HG02798 (cell line): ENCODE results near the gene ETF1.
"Not testable (repeated sequence)": the region's sequence is repeated elsewhere in the genome, so short reads cannot be mapped to it uniquely, and the experiment has no call there.

Experiments used
- ATAC-seq: cut with Tn5 transposase; IDR thresholded peaks from one replicate; pipeline ENCODE4 v1.9.1; 2021; ENCODE audit warnings: mild to moderate bottlenecking; ENCODE audit not compliant: unreplicated experiment, poor library complexity

Gene ETF1

DNA sequence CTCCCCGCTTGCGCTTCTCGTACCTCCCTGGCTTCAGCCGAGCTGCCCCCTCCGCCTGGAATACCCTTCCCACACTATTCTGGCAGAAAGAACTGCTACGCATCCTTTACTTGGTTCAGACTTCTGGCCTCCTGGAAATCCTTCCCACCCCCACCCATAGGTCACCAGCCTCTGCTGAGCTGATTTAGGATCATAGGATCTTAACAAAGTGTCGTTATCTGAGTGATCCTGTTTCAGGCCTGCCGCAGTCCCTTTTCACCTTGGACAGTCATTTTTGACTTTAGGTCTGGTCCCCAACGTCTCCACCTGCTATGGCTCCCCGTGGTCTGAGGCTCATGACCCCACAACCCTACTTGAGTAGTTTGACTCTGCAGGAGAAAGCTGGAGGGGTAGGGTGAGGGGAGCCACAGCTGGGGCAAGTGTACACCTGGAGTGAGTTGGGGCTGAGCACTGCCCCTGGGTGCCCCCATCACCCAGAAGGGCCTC lies 50.4 kb downstream of the ETF1 start:
- ATAC-seq = no peak

DNA sequence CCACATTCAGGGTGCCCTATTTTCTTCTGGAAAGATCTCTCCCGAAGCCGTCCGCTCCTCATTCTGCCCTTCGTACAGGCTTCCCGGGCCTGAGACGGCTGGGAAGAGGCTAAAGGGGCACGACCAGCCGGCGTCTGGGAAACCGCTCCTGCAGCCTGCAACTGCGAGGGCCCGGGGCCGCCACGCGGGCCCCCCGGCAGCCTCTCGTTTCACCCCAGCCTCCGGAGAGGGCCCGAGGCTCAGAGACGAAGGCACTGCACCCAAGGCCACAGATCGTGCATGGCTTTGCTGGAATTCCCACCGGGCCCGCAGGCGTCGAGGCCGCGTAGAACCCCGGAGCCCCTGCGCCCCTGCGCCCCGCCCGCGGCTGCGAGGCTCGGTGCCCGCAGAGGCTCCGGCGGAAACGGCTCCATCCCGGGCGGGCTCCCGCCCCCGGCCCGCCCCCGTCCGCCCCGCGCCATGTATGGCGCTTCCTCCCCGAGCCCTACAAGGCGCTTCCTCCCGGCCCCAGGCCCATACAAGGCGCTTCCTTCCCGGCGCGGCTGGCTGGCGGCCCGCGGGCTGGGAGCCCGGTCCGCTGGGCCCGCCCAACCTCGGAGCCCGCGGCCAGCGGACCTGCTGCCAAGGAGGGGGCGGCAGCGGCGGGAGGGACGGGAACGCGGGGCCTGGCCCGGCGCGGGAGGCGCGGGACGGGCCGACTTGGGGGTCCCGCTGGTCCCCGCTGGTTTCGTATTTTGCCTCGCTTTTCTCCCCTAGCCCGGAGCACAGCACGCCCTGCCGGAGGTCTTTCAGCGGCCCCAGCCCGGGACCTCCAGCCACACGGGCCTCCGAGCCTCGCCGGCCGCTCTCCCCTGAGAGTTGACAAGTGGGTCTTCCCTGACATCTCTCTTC lies 51.1 kb downstream of the ETF1 start:
- ATAC-seq = peak; percentile 98

DNA sequence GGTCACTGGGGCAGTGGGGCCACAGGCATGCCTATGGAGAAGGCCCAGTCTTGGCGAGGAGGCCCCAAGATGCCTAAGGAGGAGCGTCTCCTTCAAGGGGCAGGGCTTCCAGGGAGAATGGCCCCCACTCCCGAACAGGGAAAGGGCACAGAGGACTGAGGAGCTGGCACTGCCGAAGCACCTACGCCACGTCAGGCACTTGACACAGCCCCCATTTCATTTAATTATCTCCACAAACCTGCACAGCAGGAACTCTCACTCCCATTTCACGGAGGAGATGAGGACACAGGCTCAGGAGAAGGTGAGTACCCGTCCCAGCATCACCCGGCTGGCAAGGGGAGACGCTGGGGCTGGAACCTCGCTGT lies 51.8 kb downstream of the ETF1 start:
- no peak for ATAC-seq

DNA sequence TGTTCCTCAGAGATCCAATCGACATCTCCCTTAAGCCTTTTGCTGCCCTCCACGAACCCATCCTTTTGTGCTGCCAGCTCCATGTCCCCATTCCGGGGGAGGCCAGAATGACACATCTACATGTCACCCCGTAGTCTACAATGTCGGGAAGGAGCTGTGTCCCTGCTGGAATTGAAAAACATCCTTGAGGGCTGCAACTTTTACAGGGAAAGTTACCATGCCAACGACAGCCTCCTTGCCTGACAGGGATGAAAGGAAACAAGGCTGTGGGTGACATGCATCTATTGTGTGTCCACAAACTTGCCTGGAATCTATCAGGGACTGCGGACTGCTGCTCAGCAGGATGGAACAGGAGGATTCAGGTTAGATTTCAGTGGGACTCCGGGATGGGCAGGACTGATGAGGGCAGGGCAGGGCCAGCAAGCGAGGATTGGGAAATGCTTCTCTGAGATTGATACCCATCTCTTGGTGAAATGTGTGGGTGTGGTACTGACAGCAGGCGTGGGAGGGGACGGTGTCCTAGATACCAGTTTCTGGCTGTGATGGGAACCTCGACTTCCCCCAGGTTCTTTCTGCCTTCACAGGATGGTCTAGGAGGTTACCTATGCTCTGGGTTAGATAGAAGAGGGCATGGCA lies 52.3 kb downstream of the ETF1 start:
- ATAC-seq = no peak

DNA sequence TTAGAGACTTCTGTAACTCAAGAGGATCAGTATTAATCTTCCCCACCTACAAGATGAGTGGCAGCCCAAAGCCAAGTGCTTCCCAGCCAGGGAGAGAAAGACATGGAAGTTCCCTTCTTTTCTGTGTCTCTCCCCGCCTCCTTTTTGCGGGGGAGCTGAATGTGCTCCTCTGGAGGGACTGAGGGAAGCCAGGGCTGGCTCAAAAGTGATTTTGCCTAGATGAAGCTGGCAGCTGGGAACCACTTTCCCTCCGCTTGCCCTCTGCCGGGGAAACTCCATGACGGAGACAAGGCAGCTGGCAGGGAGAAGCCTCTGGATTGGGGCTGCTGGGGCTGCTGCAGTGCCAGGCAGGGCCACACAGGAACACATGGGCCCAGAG lies 53.4 kb downstream of the ETF1 start:
- ATAC-seq = no peak

DNA sequence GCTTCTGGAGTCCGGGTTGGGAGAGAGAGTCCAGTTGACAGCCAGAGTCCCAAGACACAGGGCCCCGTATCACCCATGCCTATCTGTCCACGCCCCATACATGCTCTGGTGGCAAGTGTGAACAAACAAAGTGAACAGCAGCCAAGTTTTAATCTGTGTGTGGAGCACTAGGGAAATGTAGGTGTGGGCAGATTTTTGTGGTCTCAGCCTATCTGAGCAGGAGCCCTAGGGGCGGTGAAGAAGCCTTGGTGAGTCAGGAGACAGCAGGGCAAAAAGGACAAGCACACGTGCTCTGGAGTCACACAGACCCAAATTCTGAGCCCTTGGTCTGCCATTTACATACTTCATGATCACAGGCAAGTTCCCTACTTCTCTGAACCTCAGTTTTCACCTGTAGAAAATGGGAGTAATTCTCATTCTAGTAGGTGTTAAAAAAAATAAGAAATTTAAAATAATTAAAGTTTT lies 54.5 kb downstream of the ETF1 start:
- no peak for ATAC-seq

DNA sequence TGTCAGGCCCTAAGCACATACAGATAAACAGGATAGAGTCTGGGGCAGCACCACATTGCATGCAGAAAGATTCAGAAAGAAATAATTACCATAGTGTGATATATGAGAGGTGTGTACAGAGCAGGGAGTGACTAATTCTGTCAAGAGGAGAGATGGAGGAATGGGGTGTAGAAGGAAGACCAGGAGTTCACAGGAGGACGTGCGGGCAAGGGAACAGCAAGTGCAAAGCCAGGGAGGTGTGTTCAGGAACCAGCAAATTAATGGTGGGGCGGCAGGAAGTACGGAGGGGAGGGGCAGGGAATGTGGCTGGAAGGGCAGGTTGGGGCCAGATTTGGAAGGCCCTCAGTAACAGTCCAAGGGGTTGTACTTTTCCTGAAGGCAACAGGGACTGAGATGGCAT lies 60.4 kb downstream of the ETF1 start:
- no peak for ATAC-seq

DNA sequence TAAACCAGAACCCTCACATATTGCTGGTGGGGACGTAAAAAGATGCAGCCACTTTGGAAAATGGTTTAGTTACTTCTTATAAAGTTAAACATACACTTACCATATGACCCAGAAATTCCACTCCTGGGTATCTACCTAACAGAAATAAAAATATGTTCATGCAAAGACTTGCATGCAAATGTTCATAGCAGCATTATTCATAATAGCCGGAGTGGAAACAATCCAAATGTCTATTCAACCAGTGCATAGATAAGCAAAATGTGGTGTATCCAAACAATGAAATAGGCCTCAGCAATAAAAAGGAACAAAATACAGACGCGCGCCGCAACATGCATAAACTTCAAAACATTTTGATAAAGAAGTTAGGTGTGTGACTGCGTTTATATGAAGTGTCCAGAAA lies 66.1 kb downstream of the ETF1 start:
- ATAC-seq = no peak

DNA sequence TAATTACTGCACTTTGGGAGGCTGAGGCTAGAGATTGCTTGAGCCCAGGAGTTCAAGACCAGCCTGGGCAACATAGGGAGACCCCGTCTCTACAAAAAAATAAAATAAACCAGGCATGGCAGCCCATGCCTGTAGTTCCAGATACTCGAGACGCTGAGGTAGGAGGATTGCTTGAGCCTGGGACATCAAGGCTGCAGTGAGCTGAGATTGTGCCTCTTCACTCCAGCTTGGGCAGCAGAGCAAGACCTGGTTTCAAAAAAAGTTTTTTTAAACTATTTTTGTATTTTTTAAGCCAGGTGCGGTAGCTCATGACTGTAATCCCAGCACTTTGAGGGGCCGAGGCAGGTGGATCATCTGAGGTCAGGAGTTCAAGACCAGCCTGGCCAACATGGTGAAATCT lies 69.9 kb downstream of the ETF1 start:
- not testable (repeated sequence) for ATAC-seq

DNA sequence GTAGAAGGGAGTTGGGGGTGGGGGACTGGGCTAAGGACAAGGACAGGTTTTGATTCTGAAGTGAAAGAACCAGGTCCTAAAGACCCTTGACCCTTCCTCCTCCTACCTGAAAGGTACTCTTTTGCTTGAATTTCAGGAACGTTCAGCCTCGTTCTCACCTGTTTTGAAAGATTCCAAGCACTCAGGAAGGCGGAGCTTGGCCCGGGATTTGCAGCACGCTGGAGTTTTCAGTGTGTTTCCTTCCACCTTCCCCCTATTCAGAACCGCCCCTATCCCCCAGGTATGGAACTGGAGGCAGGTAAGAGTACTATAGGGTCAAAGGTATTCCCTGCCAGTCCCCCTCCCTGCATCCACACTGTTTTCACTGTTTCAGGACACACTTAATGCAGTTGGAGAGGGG lies 70.7 kb downstream of the ETF1 start:
- no peak for ATAC-seq

DNA sequence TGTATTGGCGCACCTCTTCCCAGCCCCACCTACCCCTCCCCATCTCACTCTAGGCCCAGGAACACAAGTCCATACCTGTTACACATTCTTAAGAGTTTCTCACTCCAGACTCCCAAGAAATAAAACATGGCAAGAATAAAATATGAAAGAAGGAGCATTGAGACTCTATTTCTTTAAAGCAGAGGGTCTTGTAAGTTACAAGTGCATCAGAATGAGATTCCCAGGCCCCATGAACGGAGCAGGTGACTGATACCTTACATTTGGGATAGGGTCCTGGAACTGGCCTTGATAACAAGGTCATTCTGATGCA lies 72.0 kb downstream of the ETF1 start:
- no peak for ATAC-seq

DNA sequence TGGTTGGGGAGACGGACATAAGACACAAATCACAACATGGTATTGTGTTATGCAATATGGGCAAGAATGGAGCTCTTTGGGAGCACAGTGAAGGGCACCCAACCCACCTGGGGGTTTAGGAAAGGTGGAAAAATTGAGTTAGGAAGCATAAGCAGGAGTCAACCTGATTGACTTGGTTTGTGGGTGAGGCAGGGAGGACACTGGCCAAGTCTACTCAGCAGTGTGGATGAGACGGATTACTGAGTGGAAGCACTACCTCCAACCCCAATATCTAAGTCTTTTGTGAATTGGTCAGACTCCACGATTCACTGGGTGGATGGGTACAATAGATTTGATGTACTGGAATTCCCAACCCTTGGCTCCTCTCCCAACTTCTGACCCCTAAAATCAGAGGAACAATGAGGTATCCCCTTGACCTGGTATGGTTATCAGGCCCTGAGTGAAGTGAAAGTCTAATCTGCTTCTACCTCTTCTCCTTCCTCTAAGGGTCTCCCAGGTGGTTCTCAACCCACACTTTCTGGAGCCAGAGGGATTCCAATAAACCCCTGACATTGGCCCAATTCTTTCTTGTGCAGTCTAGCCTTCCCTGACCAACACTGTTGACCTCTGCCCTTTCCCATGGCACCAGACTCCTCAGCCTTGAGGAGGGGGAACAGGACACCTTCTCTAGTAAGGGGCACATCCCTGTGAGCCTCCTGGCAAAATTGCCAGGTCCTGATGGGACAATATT lies 72.5 kb downstream of the ETF1 start:
- ATAC-seq = no peak

DNA sequence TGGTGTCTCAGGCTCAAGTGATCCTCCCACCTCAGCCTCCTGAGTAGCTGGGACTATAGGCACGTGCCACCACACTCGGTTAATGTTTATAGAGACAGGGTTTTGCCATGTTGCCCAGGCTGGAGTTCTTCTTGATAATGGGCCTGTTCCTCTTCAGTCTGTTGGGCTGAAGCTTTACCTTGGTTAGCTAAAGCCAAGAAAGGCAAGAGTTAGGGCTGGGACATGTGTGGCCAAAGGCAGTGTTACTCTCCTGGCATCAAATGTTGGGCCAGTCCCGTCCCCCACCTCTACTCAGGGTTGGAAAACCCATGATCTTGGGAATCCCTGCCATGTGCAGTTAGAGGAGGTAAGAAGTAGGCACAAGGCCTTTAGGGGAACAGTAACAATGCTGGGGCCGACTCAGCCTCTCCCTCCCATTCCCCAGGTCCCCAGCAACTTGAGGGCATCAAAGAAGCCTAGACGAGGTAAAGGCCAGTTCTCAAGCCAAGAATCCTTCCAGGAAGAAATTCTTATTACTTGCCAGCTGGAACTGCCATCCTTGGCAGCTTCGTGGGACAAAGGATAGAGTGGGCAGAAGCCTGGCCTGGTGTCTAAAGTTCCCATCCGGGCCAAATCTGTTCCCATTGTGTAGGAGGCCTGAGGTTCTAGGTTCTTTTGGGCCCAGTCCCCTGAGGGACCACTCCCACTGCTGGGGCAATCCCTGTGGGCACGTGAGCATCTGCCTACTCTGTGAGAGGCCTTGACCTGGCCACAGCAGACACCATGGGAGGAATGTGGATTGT lies 73.3 kb downstream of the ETF1 start:
- ATAC-seq = no peak

DNA sequence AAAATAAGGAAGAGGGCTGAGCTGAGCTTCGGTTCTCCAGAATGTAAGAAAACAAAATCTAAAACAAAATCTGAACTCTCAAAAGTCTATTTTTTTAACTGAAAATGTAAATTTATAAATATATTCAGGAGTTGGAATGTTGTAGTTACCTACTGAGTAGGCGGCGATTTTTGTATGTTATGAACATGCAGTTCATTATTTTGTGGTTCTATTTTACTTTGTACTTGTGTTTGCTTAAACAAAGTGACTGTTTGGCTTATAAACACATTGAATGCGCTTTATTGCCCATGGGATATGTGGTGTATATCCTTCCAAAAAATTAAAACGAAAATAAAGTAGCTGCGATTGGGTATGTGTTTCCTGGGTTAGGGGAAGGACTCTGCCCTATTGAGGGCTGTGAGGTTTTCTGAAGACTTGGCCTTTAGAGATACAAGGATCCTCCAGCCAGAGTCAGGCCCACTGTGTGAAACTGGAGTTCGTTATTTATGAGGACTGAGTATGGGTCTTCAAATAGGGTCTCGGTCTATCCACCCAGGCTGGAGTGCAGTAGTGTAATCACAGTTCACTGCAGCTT lies 74.0 kb downstream of the ETF1 start:
- no peak for ATAC-seq

DNA sequence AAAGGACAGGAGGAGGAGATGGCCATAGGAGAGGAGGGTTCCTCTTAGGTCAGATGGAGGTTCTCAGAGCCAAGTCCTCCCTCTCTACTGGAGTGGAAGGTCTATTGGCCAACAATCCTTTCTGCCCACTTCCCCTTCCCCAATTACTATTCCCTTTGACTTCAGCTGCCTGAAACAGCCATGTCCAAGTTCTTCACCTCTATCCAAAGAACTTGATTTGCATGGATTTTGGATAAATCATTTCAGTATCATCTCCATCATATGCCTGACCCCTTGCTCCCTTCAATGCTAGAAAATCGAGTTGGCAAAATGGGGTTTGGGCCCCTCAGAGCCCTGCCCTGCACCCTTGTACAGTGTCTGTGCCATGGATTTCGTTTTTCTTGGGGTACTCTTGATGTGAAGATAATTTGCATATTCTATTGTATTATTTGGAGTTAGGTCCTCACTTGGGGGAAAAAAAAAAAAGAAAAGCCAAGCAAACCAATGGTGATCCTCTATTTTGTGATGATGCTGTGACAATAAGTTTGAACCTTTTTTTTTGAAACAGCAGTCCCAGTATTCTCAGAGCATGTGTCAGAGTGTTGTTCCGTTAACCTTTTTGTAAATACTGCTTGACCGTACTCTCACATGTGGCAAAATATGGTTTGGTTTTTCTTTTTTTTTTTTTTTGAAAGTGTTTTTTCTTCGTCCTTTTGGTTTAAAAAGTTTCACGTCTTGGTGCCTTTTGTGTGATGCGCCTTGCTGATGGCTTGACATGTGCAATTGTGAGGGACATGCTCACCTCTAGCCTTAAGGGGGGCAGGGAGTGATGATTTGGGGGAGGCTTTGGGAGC lies 74.7 kb downstream of the ETF1 start:
- ATAC-seq = no peak

DNA sequence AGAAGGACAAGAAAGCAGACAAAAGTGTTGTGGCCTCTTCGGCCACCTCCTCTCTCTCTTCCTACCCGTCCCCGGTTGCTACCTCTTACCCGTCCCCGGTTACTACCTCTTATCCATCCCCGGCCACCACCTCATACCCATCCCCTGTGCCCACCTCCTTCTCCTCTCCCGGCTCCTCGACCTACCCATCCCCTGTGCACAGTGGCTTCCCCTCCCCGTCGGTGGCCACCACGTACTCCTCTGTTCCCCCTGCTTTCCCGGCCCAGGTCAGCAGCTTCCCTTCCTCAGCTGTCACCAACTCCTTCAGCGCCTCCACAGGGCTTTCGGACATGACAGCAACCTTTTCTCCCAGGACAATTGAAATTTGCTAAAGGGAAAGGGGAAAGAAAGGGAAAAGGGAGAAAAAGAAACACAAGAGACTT lies 75.3 kb downstream of the ETF1 start:
- no peak for ATAC-seq

DNA sequence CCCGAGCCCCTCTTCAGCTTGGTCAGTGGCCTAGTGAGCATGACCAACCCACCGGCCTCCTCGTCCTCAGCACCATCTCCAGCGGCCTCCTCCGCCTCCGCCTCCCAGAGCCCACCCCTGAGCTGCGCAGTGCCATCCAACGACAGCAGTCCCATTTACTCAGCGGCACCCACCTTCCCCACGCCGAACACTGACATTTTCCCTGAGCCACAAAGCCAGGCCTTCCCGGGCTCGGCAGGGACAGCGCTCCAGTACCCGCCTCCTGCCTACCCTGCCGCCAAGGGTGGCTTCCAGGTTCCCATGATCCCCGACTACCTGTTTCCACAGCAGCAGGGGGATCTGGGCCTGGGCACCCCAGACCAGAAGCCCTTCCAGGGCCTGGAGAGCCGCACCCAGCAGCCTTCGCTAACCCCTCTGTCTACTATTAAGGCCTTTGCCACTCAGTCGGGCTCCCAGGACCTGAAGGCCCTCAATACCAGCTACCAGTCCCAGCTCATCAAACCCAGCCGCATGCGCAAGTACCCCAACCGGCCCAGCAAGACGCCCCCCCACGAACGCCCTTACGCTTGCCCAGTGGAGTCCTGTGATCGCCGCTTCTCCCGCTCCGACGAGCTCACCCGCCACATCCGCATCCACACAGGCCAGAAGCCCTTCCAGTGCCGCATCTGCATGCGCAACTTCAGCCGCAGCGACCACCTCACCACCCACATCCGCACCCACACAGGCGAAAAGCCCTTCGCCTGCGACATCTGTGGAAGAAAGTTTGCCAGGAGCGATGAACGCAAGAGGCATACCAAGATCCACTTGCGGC lies 75.9 kb downstream of the ETF1 start:
- ATAC-seq = no peak

DNA sequence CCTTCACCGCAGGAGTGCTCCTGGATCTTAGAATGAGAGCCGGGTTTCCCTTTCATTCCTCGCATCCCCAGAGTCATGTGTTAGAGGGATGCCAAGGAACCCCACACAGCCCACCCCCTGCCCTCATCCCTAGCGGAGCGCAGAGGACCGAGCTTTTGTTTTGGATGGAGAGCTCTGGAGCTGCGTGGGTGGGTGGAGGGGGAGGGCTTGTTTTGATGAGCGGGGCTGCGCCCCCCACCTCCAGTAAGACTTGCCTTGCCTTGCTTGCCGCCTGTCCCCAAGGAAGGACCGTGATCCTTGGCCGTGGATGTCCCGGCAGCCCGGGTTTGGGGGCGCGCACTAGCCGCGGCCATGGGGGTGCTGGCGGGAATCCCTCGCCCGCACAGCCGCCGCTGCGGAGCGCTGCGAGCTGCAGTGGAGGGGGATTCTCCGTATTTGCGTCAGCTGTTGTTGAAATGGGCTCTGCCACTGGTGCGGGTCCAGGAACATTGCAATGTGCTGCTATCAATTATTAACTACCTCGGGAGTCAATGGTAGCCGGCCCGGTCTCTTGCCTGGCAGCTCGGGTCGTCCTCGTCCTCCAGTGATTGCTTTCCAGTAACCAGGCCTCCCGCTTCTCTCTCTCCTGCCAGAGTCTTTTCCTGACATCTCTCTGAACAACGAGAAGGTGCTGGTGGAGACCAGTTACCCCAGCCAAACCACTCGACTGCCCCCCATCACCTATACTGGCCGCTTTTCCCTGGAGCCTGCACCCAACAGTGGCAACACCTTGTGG lies 76.7 kb downstream of the ETF1 start:
- ATAC-seq = no peak
